T1000 (cell line): ENCODE measurements around the gene TTC33.
A peak's percentile ranks its signal among the peaks of the same experiment; 100 is the strongest.
"Not testable (repeated sequence)": the region's sequence is repeated elsewhere in the genome, so short reads cannot be mapped to it uniquely, and the experiment has no call there.

Experiments
- DNase-seq: peaks from one replicate; lab custom pipeline; 2025; ENCODE audit warnings: mixed read lengths; lab: John Stamatoyannopoulos, UW

Gene TTC33, protein sequence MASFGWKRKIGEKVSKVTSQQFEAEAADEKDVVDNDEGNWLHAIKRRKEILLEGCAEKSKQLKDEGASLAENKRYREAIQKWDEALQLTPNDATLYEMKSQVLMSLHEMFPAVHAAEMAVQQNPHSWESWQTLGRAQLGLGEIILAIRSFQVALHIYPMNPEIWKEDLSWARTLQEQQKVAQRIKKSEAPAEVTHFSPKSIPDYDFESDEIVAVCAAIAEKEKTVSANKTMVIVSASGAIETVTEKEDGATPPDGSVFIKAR

DNA sequence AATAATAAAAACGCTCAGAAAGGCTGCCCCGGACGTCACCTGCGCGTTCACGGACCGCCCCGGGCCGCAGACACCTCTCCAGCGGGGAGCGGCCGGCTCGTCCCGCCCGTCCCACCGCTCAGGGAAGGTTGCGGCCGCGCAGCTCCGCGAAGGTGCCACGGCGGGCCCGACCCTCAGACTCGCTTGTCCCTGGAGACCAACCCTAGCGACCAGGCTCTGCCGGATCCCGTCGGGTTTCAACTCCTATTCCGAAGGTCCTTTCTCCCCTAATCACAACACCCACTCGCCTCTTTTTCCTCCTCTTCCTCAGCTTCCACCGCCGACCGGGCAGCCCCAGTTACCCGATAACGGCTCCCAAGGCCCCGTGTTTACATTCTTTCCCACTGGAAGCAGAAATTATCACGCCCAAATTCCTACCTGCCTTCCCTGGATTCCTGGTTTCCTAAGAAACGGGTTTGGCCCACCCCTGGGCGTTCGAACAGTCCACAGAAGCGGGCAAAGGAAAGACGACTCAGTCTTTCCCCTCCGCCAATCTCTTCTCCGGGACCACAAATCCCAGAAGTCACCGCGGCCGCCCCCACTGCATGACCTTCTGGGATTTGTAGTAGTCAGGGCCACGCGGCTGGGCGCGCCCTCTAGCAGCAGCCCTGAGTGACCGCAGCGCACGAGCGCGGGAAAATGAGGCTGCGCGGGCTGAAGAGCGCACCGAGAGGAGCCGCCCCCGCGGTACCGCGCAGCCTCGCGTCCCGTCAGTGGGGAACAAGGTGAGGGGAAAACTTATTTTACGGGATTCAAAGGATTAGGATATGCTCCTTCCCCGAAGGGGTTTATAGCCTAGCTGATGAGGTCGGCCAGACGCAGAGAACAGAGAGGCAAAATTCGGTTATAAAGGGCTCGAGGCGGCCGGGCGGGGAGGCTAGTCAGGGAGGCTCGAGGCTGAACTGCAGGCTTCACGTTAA lies at the start of gene TTC33:
Gene TTC33, minus strand, starts transcription at position 555 of the 959 bp plus-strand sequence. CDS start 8,943 bp downstream, outside the sequence.
- DNase-seq = peak; percentile 87

- no peak for DNase-seq
These were observed 46.2 kb upstream of the TTC33 start for GRCh38 chr5:40801771-40802562.

GRCh38 chr5:40799258-40799657 lies 43.5 kb upstream of the TTC33 start:
- DNase-seq = no peak

GRCh38 chr5:40798801-40799210 lies 43.0 kb upstream of the TTC33 start:
- DNase-seq = no peak

DNA sequence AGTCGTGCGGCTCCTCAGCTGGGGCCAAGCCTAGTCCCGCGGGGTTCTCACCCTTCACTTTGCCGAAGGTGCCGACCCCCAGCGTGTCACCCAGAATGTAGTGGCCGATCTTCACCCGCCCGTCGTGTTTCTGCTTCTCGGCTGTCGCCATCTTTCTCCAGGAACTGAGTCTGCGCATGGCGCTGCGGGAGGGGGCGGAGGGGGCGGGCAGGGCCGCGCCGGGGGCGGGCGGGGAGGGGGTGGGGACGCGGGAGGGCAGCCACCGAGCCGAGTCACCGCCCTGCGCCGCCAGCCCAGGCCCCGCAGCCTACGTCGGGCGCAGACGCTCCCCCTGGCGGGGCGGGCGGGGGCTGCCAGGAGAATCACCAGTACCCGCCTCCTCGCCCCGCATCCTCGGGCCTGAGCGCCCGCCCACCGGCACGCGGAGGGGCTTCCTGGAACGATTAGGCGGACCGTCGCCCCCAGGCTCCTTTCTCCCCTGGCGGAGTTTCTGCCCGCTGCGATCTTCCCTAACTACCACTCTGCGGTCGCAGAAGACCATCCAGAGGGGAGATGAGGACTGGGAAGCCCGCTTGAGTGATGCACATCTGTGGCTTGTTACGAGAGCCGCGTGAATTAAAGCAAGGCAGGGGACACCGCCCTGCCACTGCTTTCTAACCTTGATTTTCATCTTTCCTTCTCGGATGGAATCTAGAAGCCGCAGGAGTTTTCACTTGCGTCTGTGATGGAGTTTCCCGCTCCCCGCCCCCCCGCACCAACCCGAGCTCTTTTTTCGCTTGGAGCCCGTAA lies 42.4 kb upstream of the TTC33 start, which contains the start of gene PRKAA1:
Gene PRKAA1, minus strand, starts transcription at position 363 of the 789 bp plus-strand sequence. Its CDS starts 185 bp downstream, at position 178.
- peak; percentile 89 for DNase-seq

GRCh38 chr5:40797273-40798011 lies 41.7 kb upstream of the TTC33 start:
- peak; percentile 79 for DNase-seq

DNA sequence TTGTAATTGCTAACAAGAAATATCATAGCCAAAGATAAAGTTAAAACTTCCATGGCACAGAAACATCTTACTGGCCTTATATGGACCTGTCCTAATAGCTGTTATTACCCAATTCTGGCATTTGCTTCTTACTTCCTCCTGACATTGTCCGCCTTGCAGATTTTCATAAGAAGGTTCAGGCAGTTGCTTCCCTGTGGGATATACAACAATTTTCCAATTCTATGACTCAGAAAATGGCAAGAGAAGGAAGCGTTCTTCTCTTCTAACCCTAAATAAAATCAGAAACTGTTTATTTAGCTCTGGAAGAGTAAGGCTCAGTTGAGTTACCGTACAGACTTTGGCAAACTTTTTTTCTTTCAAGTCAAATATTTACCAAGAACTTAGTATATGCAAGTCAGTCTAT lies 40.7 kb upstream of the TTC33 start:
- no peak for DNase-seq

GRCh38 chr5:40794877-40795276 lies 39.1 kb upstream of the TTC33 start:
- not testable (repeated sequence) for DNase-seq

GRCh38 chr5:40794340-40794739 lies 38.6 kb upstream of the TTC33 start:
- not testable (repeated sequence) for DNase-seq

DNA sequence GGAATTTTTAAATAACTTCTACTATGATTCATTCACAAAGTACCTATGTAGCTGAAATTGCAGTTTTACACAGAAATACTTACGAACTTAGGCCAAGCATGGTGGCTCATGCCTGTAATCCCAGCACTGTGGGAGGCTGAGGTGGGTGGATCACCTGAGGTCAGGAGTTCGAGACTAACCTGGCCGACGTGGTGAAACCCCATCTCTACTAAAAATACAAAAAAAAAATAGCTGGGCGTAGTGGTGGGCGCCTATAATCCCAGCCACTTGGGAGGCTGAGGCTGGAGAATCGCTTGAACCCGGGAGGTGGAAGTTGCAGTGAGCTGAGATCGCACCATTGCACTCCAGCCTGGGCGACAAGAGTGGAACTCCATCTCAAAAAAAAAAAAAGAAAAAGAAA lies 36.9 kb upstream of the TTC33 start:
- not testable (repeated sequence) for DNase-seq

DNA sequence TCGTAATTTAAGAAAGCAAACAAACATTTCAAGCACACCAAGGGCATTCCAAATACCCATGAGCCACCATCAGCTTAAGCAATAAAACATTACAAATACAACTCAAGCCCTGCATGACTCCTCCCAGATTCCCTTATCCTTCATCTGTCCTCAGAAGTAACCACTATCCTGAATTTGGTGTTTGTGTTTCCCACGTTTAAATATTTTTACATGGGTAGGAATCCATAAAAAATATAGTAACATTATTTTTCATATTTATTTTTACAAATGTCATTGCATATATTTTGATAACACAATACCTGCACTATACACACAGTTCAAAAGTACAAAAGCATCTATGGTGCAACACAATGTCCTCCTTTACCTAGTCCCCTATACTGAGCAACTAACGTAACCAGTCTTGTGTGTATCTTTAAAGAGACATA lies 36.0 kb upstream of the TTC33 start:
- DNase-seq = no peak

DNA sequence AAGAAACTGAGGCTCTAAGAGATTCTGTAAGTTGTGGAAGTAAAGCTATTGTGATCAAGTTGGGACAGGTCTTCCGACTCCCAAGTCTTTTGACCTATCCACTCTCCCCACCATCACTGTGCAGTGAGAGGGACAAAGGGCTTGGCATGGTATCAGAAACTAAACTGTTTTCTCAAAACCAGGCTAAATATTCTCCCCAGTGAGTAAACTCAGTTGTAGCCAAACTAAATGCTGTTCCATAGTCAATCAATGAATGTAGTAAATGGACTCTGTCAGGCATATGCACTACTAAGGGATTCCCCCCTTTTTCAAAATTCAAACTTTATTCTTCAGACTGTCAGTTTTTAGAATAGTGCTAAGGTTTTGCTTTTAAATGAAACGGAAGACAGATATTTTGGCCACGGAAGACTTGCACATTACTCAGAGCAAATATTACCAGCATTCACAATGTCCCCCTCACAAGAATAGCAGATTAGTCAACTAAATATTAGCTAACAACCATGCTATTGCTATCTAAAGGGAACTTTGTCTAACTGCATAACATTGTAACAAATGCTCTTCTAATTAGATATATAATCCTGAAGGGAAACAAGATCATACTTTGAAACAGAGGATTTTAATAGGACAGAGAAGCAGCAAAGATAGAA lies 35.3 kb upstream of the TTC33 start:
- no peak for DNase-seq

GRCh38 chr5:40788941-40789340 lies 33.2 kb upstream of the TTC33 start:
- DNase-seq = not testable (repeated sequence)

- no peak for DNase-seq
These were observed 32.2 kb upstream of the TTC33 start for GRCh38 chr5:40787986-40788385.

DNA sequence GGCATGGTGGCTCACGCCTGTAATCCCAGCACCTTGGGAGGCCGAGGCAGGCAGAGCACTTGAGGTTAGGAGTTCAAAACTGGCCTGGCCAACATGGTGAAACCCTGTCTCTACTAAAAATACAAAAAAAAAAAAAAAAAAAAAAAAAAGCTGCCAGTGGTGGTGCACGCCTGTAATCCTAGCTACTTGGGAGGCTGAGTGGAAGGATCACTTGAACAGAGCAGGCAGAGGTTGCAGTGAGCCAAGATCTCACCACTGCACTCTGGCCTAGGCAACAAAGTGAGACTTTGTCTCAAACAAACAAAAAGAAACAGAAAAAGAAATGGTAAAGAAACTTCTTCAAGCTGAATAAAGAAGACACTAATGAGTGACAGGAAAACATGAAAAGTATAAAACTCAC lies 30.9 kb upstream of the TTC33 start:
- not testable (repeated sequence) for DNase-seq

GRCh38 chr5:40784916-40785315 lies 29.2 kb upstream of the TTC33 start:
- DNase-seq = no peak

GRCh38 chr5:40784027-40784653 lies 28.4 kb upstream of the TTC33 start:
- no peak for DNase-seq

GRCh38 chr5:40781843-40782409 lies 26.2 kb upstream of the TTC33 start:
- no peak for DNase-seq

GRCh38 chr5:40780858-40781257 lies 25.1 kb upstream of the TTC33 start:
- DNase-seq = no peak
